Activated CD4-positive, alpha-beta T cell treated with anti-CD3 and anti-CD28 coated beads, Interleukin-2, amount 10 ng/mL, durations not matched to agents 24 days and 14 days (primary cell): ENCODE measurements around the gene YARS2. TPM values are rescaled to one million over a fixed set of nuclear protein-coding genes. Genes with fewer than 3 reads are reported as not detected.

Experiments used
- DNase-seq: peaks from one replicate; pipeline ENCODE4 v3.0.0; 2022
- H3K27ac Mint-ChIP-seq: one replicate; pipeline ENCODE4 v1.8.0; 2022; ENCODE audit warnings: mild to moderate bottlenecking, mixed read lengths
- H3K27me3 Mint-ChIP-seq: one replicate; pipeline ENCODE4 v1.8.0; 2022; ENCODE audit warnings: mixed read lengths
- H3K36me3 Mint-ChIP-seq: one replicate; pipeline ENCODE4 v1.8.0; 2022; ENCODE audit warnings: low read depth, mild to moderate bottlenecking, mixed read lengths
- H3K4me1 Mint-ChIP-seq: one replicate; pipeline ENCODE4 v1.8.0; 2021; ENCODE audit warnings: mixed read lengths
- H3K4me3 Mint-ChIP-seq: one replicate; pipeline ENCODE4 v1.8.0; 2022; ENCODE audit warnings: mild to moderate bottlenecking, moderate library complexity, mixed read lengths
- H3K9me3 Mint-ChIP-seq: one replicate; pipeline ENCODE4 v1.8.0; 2021; ENCODE audit warnings: mixed read lengths
- intact Hi-C: fragments of 100-400 bp; cut with micrococcal nuclease; formaldehyde crosslinking; loops from one replicate; pipeline ENCODE4 v1.15.1; 2023
- total RNA-seq: library from RNA; stranded (reverse); gene quantifications from 2 replicates; pipeline ENCODE4 v1.2.3, GENCODE V29; 2022

The YARS2 gene
- total RNA-seq, 1 donor from 2014 or later: 33.0 TPM

DNA sequence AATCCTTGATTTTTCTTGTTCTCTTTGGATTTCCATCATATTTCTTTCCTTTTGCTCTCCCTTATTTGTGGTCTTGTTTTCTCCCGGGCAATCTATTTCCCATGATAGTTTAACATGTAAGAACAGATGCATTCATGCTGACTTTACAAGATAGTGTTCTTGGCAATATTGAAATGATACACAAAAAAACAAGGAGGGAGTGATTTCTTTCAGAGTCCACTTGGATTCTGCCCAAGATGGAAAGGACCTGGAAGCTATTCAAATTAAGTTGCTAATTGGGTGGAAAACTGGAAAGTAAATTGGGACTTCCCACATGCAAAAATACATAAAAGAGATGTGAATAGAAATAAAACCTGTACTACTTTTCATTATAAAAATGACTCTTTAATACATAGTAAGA is 14.4 kb upstream of the YARS2 start:
- Mint-ChIP-seq H3K36me3 (no peaks in the 10 kb centered on the region), H3K27me3 (peaks cover 10% of the 10 kb centered on the region), H3K4me3 (no peak overlapping the region), H3K27ac (no peak overlapping the region), H3K4me1 (no peaks in the 10 kb centered on the region), H3K9me3 (no peaks in the 10 kb centered on the region)
- intact Hi-C loops: no loop called here
- no peak for DNase-seq

DNA sequence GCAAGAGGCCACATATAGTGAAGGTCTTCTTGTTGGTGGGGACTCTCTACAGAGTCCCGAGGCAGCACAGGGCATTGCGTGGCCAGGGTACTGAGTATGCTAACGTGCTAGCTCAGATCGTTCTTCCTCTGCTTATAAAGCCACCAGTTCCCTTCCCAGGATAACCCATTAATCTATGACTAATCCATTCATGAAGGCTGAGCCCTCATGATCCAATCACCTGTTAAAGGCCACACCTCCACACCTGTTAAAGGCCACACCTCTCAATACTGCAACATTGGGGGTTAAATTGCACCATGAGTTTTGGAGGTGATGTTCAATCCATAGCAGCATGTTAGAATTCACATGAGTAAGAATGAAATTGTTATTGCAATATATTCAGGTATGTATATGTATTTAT is 12.8 kb upstream of the YARS2 start:
- Mint-ChIP-seq H3K4me3 (no peak overlapping the region), H3K27me3 (peaks cover 10% of the 10 kb centered on the region), H3K27ac (no peak overlapping the region), H3K4me1 (no peaks in the 10 kb centered on the region), H3K9me3 (no peaks in the 10 kb centered on the region), H3K36me3 (no peaks in the 10 kb centered on the region)
- intact Hi-C loops: no loop called here
- DNase-seq: no peak

DNA sequence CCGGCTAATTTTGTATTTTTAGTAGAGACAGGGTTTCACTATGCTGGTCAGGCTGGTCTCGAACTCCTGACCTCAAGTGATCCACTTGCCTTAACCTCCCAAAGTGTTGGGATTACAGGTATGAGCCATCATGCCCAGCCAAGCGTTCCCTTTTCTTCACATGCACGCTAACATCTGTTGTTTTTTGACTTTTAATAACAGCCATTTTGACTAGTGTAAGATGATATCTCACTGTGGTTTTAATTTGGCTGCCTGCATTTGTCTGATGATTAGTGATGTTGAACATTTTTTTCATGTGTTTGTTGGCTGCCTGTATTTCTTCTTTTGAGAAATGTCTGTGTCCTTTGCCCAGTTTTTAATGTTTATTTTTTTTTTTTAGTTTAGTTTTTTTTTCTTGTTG is 10.2 kb upstream of the YARS2 start:
- intact Hi-C loops: no loop called here

DNA sequence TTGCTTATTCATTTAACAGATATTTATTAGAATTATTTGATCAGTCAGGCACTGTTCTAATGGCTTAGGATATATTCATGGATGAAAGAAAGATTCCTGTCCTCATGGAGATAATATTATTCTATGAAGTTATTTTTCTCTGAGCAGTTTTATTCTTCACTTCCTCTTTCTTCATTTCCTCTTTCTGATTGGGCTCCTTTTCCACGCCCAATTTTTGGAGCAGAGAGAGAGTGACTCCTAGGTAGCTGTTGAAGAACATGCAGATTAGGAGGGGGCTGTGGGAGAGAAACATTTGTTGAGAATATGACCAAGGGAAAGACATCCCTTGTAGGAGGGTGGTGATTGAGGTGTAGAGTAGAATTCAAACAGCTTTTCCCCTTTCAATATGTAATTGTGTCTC is 6.0 kb upstream of the YARS2 start:
- peaks cover under 1% of the 10 kb centered on the region for H3K4me1 Mint-ChIP-seq
- H3K4me3 Mint-ChIP-seq: no peak overlapping the region
- DNase-seq: no peak
- H3K9me3 Mint-ChIP-seq: no peaks in the 10 kb centered on the region
- H3K36me3 Mint-ChIP-seq: no peaks in the 10 kb centered on the region
- H3K27me3 Mint-ChIP-seq: no peaks in the 10 kb centered on the region
- no peak overlapping the region for H3K27ac Mint-ChIP-seq
- intact Hi-C loops: no loop called here

More for the DNA sequence above, 10.2 kb upstream of the YARS2 start:
- no peak for DNase-seq
- Mint-ChIP-seq H3K27ac (no peak overlapping the region), H3K4me1 (no peaks in the 10 kb centered on the region), H3K36me3 (no peaks in the 10 kb centered on the region), H3K4me3 (no peak overlapping the region), H3K27me3 (peaks cover 9% of the 10 kb centered on the region), H3K9me3 (no peaks in the 10 kb centered on the region)

- peaks cover 16% of the 10 kb centered on the region for H3K36me3 Mint-ChIP-seq
- no peaks in the 10 kb centered on the region for H3K27me3 Mint-ChIP-seq
- H3K27ac Mint-ChIP-seq: no peak overlapping the region
- H3K9me3 Mint-ChIP-seq: no peaks in the 10 kb centered on the region
- DNase-seq: no peak
- intact Hi-C loops: no loop called here
- H3K4me1 Mint-ChIP-seq: peaks cover 23% of the 10 kb centered on the region
- H3K4me3 Mint-ChIP-seq: no peak overlapping the region
Observed at GRCh38 chr12:32757157-32757556, 1.5 kb upstream of the YARS2 start.

GRCh38 chr12:32756476-32757066 is 874 bp upstream of the YARS2 start:
- Mint-ChIP-seq H3K9me3 (no peaks in the 10 kb centered on the region), H3K36me3 (peaks cover 20% of the 10 kb centered on the region), H3K4me1 (peaks cover 23% of the 10 kb centered on the region), H3K4me3 (peak overlapping the region; percentile 93), H3K27ac (peak overlapping the region; percentile 93), H3K27me3 (no peaks in the 10 kb centered on the region)
- intact Hi-C loops: loop anchor here (1.0 kb wide), 2 partner anchors 163 to 1462 kb away; no protein-coding TSS in a partner anchor
- no peak for DNase-seq

- H3K36me3 Mint-ChIP-seq: peaks cover 30% of the 10 kb centered on the region
- DNase-seq: peak; percentile 92
- peak overlapping the region; percentile 93 for H3K27ac Mint-ChIP-seq
- no peaks in the 10 kb centered on the region for H3K9me3 Mint-ChIP-seq
- intact Hi-C loops: loop anchor here (1.0 to 2.0 kb wide), 8 partner anchors 76 to 1434 kb away; partner anchors contain the start of genes ALG10, DNM1L, ETFBKMT and RESF1
- H3K4me3 Mint-ChIP-seq: peak overlapping the region; percentile 93
- no peaks in the 10 kb centered on the region for H3K27me3 Mint-ChIP-seq
- peaks cover 23% of the 10 kb centered on the region for H3K4me1 Mint-ChIP-seq
Observed at GRCh38 chr12:32755051-32755653, 545 bp downstream of the YARS2 start.

- intact Hi-C loops: loop anchor here (2.0 kb wide), 2 partner anchors 795 to 1433 kb away; partner anchors contain the start of gene RESF1
- Mint-ChIP-seq H3K36me3 (peaks cover 35% of the 10 kb centered on the region), H3K27ac (peak overlapping the region; percentile 93), H3K9me3 (no peaks in the 10 kb centered on the region), H3K27me3 (no peaks in the 10 kb centered on the region), H3K4me3 (peak overlapping the region; percentile 93), H3K4me1 (peaks cover 23% of the 10 kb centered on the region)
- DNase-seq: no peak
Observed at GRCh38 chr12:32754111-32754510, 1.6 kb downstream of the YARS2 start.

- Mint-ChIP-seq H3K4me1 (peaks cover 23% of the 10 kb centered on the region), H3K9me3 (no peaks in the 10 kb centered on the region), H3K27ac (peak overlapping the region; percentile 93), H3K27me3 (no peaks in the 10 kb centered on the region), H3K4me3 (peak overlapping the region; percentile 93), H3K36me3 (peaks cover 38% of the 10 kb centered on the region)
- no peak for DNase-seq
- intact Hi-C loops: loop anchor here (2.0 kb wide), 2 partner anchors 795 to 1433 kb away; partner anchors contain the start of gene RESF1
Observed at GRCh38 chr12:32753605-32754004, 2.1 kb downstream of the YARS2 start.

DNA sequence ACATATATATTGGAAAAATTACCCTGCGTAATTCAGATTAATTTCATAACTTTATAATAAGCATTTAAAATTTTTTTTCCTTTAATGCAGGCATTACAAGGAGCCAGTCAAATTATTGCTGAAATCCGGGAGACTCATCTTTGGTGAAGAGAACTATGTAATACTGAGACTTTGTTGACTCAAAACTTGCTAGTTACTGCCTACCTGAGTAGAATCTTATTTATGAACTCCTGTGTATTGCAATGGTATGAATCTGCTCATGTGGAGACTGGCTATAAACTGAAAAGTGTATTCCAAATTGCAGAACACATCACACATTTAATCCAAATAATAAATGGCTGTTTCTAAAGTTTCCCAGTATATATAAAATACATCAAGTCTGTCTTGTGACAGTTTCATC is 12.4 kb downstream of the YARS2 start:
- peaks cover 52% of the 10 kb centered on the region for H3K36me3 Mint-ChIP-seq
- intact Hi-C loops: no loop called here
- H3K9me3 Mint-ChIP-seq: no peaks in the 10 kb centered on the region
- H3K27me3 Mint-ChIP-seq: no peaks in the 10 kb centered on the region
- no peak overlapping the region for H3K27ac Mint-ChIP-seq
- H3K4me1 Mint-ChIP-seq: peaks cover 11% of the 10 kb centered on the region
- no peak overlapping the region for H3K4me3 Mint-ChIP-seq
- DNase-seq: no peak

- Mint-ChIP-seq H3K9me3 (no peaks in the 10 kb centered on the region), H3K27me3 (no peaks in the 10 kb centered on the region), H3K4me3 (no peak overlapping the region), H3K27ac (no peak overlapping the region), H3K4me1 (peaks cover 11% of the 10 kb centered on the region), H3K36me3 (peaks cover 50% of the 10 kb centered on the region)
- intact Hi-C loops: no loop called here
- no peak for DNase-seq
Observed at GRCh38 chr12:32742133-32742532, 13.6 kb downstream of the YARS2 start.

- Mint-ChIP-seq H3K36me3 (peaks cover 48% of the 10 kb centered on the region), H3K27ac (no peak overlapping the region), H3K27me3 (no peaks in the 10 kb centered on the region), H3K4me1 (peaks cover 6% of the 10 kb centered on the region), H3K4me3 (no peak overlapping the region), H3K9me3 (no peaks in the 10 kb centered on the region)
- DNase-seq: no peak
- intact Hi-C loops: no loop called here
Observed at GRCh38 chr12:32739279-32739678, 16.4 kb downstream of the YARS2 start.

DNA sequence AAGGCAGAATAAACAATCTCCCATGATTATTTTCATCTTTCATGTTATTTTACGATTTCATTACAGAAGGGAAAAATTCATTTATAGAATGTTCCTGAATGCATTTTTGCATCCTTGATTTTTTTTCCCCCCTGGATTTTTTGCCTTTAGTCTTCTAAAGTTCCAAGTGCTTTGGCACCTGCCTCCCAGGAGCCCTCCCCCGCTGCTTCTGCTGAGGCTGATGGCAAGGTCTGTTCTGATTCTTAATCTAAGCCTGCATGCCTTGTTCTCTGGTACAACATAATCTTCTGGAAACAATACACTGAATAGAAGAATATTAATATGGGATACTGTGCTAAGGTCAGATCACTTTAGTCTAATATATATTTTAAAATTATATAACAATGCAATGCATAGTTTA is 18.0 kb downstream of the YARS2 start:
- H3K9me3 Mint-ChIP-seq: no peaks in the 10 kb centered on the region
- H3K27me3 Mint-ChIP-seq: no peaks in the 10 kb centered on the region
- H3K36me3 Mint-ChIP-seq: peaks cover 39% of the 10 kb centered on the region
- H3K4me1 Mint-ChIP-seq: no peaks in the 10 kb centered on the region
- H3K4me3 Mint-ChIP-seq: no peak overlapping the region
- DNase-seq: no peak
- intact Hi-C loops: no loop called here
- no peak overlapping the region for H3K27ac Mint-ChIP-seq

DNA sequence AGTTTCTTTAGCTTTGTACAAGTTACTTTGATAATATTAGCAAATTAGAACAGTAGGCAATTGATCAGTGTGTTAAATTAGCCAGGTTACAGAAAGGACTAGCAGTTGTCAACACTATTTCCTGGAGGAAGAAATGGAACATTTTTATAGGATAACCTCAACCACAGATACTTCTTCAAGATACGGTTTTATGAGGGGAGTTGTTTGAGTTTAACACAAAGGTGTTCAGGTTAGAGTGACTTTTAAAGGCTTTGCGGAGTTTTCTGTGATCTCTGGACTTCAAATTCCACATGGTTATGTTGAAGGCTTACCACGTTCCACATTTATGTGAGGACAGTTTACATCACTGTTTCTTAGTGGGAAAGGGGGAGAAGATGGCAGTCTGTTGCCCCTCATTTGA is 19.3 kb downstream of the YARS2 start:
- DNase-seq: no peak
- H3K27me3 Mint-ChIP-seq: no peaks in the 10 kb centered on the region
- no peaks in the 10 kb centered on the region for H3K4me1 Mint-ChIP-seq
- intact Hi-C loops: no loop called here
- no peak overlapping the region for H3K27ac Mint-ChIP-seq
- H3K4me3 Mint-ChIP-seq: no peak overlapping the region
- peaks cover 39% of the 10 kb centered on the region for H3K36me3 Mint-ChIP-seq
- H3K9me3 Mint-ChIP-seq: no peaks in the 10 kb centered on the region
